Gastroesophageal sphincter (tissue), 3 donors: ENCODE measurements around the gene USP49.

Experiments used
- CTCF ChIP-seq, 4 experiments: fragments of 200-600 bp in 2 of 4; fragments of 450-650 bp in 2 of 4; sonication (generic) in 1 of 4; IDR thresholded peaks; one replicate each; pipeline ENCODE4 v1.5.1; 2017 to 2019; ENCODE audit warnings: antibody characterized with exemption in 4 of 4, mild to moderate bottlenecking in 2 of 4, moderate library complexity in 2 of 4
- POLR2A ChIP-seq, 2 donors: fragments of 450-650 bp; IDR thresholded peaks; one replicate each; pipeline ENCODE4 v1.6.1; 2017; ENCODE audit warnings: antibody characterized with exemption in 2 of 2, mild to moderate bottlenecking in 2 of 2, moderate library complexity in 1 of 2

GRCh38 chr6:41748102-41748477 is 147.1 kb downstream of the USP49 start:
- no peak for TF ChIP-seq CTCF (IDR thresholded peaks at IDR 0.05)
- no peak for TF ChIP-seq POLR2A (IDR thresholded peaks at IDR 0.05)
